B cell (primary cell): ENCODE measurements around the gene HEPACAM.

Source experiments
- EZH2 ChIP-seq: IDR thresholded peaks from 2 replicates; pipeline ENCODE4 v1.6.1; 2012; ENCODE audit warnings: borderline replicate concordance, low read depth, mild to moderate bottlenecking, moderate library complexity, low read length; ENCODE audit not compliant: insufficient read depth, poor library complexity, severe bottlenecking
- TF ChIP-seq, protein P1 (sequence below): fragments of 200-600 bp; IDR thresholded peaks from one replicate; pipeline ENCODE4 v1.8.0; 2022; ENCODE audit warnings: antibody characterized with exemption, mild to moderate bottlenecking

- TF ChIP-seq, protein P1, sequence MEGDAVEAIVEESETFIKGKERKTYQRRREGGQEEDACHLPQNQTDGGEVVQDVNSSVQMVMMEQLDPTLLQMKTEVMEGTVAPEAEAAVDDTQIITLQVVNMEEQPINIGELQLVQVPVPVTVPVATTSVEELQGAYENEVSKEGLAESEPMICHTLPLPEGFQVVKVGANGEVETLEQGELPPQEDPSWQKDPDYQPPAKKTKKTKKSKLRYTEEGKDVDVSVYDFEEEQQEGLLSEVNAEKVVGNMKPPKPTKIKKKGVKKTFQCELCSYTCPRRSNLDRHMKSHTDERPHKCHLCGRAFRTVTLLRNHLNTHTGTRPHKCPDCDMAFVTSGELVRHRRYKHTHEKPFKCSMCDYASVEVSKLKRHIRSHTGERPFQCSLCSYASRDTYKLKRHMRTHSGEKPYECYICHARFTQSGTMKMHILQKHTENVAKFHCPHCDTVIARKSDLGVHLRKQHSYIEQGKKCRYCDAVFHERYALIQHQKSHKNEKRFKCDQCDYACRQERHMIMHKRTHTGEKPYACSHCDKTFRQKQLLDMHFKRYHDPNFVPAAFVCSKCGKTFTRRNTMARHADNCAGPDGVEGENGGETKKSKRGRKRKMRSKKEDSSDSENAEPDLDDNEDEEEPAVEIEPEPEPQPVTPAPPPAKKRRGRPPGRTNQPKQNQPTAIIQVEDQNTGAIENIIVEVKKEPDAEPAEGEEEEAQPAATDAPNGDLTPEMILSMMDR, result no peak
- TF ChIP-seq EZH2, result no peak
Observed at GRCh38 chr11:124894606-124895430, 41.0 kb downstream of the HEPACAM start.
